CD4-positive, alpha-beta T cell (primary cell): Measurements from ENCODE around the gene CCDC137. TPM values are rescaled to one million over a fixed set of nuclear protein-coding genes. Genes with fewer than 3 reads are reported as not detected.
A peak's percentile ranks its signal among the peaks of the same experiment; 100 is the strongest.
"Not testable (repeated sequence)": the region's sequence is repeated elsewhere in the genome, so short reads cannot be mapped to it uniquely, and the experiment has no call there.

Experiments used
- ATAC-seq: fragments of 200-7000 bp; cut with Tn5 transposase; one replicate; pipeline ENCODE4 v1.10.0; 2022; ENCODE audit warnings: mild to moderate bottlenecking; ENCODE audit not compliant: poor library complexity
- CTCF ChIA-PET: fragments of 350-600 bp; sonication (Branson Sonifier 250); formaldehyde crosslinking; loops from one replicate; lab custom pipeline; 2021; ENCODE audit warnings: antibody characterized with exemption, inconsistent platforms; lab: Charles Lee
- POLR2A ChIA-PET: fragments of 350-600 bp; sonication (Branson Sonifier 250); formaldehyde crosslinking; loops from one replicate; lab custom pipeline; 2021; ENCODE audit warnings: antibody characterized with exemption, inconsistent platforms; lab: Charles Lee
- DNase-seq, 14 experiments: peaks; one replicate each; pipeline ENCODE4 v3.0.0-alpha.2; 2013 to 2020; ENCODE audit warnings: mixed read lengths in 2 of 14
- H3K27ac ChIP-seq, 2 donors: one replicate each; pipeline versions ENCODE4 v1.5.1 to v1.7.0; 2013; ENCODE audit warnings: low read length in 2 of 2, low read depth in 1 of 2, mild to moderate bottlenecking in 1 of 2
- H3K27me3 ChIP-seq, 2 experiments: 1 replicate in 1 of 2; 2 replicates in 1 of 2; pipeline versions ENCODE4 v1.6.1 to v1.7.0; 2013; ENCODE audit warnings: low read length in 2 of 2, control low read depth in 1 of 2, mild to moderate bottlenecking in 1 of 2, moderate library complexity in 1 of 2; ENCODE audit not compliant: insufficient read depth in 2 of 2, control insufficient read depth in 1 of 2
- H3K36me3 ChIP-seq: one replicate; pipeline ENCODE4 v1.6.1; 2013; ENCODE audit warnings: low read length, control low read depth; ENCODE audit not compliant: insufficient read depth
- H3K4me1 ChIP-seq: one replicate; pipeline ENCODE4 v1.6.1; 2013; ENCODE audit warnings: low read length, control low read depth; ENCODE audit not compliant: insufficient read depth
- H3K4me3 ChIP-seq: one replicate; pipeline ENCODE4 v1.5.1; 2013; ENCODE audit warnings: mild to moderate bottlenecking, low read length, moderate library complexity
- H3K9me3 ChIP-seq, 2 experiments: 1 replicate in 1 of 2; 2 replicates in 1 of 2; pipeline versions ENCODE4 v1.6.1 to v1.7.0; 2013; ENCODE audit warnings: low read length in 2 of 2, mild to moderate bottlenecking in 2 of 2, control low read depth in 1 of 2, moderate library complexity in 1 of 2; ENCODE audit not compliant: control insufficient read depth in 1 of 2, insufficient read depth in 1 of 2
- H3K27ac Mint-ChIP-seq: one replicate; pipeline ENCODE4 v1.8.0; 2020; ENCODE audit warnings: mixed read lengths
- H3K27me3 Mint-ChIP-seq: one replicate; pipeline ENCODE4 v1.8.0; 2021; ENCODE audit warnings: mixed read lengths
- H3K36me3 Mint-ChIP-seq: one replicate; pipeline ENCODE4 v1.8.0; 2021; ENCODE audit warnings: low read depth, mixed read lengths
- H3K4me1 Mint-ChIP-seq: one replicate; pipeline ENCODE4 v1.8.0; 2021; ENCODE audit warnings: low read depth, mixed read lengths
- H3K4me3 Mint-ChIP-seq: one replicate; pipeline ENCODE4 v1.8.0; 2020; ENCODE audit warnings: mild to moderate bottlenecking, mixed read lengths
- H3K9me3 Mint-ChIP-seq: one replicate; pipeline ENCODE4 v1.8.0; 2020; ENCODE audit warnings: mixed read lengths
- CTCF ChIP-seq: fragments of 200-600 bp; IDR thresholded peaks from one replicate; pipeline ENCODE4 v1.8.0; 2022; ENCODE audit warnings: antibody characterized with exemption, mild to moderate bottlenecking
- intact Hi-C, 2 experiments: fragments of 100-400 bp; cut with DNase I in 1 of 2; cut with micrococcal nuclease in 1 of 2; formaldehyde crosslinking; loops; one replicate each; pipeline versions ENCODE4 v1.15.1 to v1.9.0; 2023 to 2025; cut with DNase I, micrococcal nuclease
- total RNA-seq, 174 experiments: library from RNA in 2 of 174; stranded (reverse) in 2 of 174; gene quantifications; one replicate each; pipeline ENCODE4 v1.2.3 and lab custom pipeline; 2021 to 2026

CCDC137 gene
- total RNA-seq, 2 experiments from 2014 or later: 20.8 to 21.7 TPM

DNA sequence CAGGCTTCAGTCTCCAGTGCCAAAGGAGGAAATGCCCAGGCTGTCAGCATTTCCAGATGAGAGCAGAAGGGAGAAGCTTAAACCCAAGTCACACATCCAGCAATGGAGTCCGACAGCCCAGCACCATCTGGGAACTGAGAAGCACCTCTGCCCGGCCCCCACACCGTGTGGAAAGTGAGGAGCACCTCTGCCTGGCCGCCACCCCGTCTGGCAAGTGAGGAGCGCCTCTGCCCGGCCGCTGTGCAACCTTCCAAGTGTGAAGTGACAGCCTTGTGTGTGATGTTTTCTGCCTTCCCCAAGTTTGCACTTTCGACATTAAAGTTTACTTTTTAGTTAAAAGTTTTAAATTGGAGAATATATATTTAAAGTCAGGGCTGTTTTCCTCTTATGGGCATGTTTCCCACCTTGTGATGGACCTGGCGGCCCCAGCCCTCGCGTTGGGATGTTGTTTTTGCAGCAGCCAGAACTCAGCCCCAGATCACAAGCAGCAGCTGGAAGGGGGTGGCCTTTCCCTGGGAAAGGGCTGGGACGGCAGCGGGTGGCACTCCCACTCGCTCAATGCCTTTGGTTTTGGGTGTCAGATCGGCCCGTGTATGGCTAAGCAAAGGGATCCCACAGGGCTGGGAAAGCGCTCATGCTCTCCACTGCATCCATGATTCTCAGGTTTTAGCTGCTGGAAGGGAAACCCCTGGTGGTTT lies 7.2 kb downstream of the CCDC137 start:
- H3K27me3 Mint-ChIP-seq: no peaks in the 10 kb centered on the region
- Histone ChIP-seq H3K36me3 (peaks cover 51% of the 10 kb centered on the region), H3K4me1 (peaks cover 6% of the 10 kb centered on the region), H3K9me3 (no peaks in the 10 kb centered on the region), H3K27me3 (no peaks in the 10 kb centered on the region), H3K4me3 (no peak overlapping the region), H3K27ac (no peak overlapping the region)
- intact Hi-C loops: no loop called here
- DNase-seq (no peak), ATAC-seq (no peak)
- no peak for TF ChIP-seq CTCF
- peaks cover 6% of the 10 kb centered on the region for H3K4me1 Mint-ChIP-seq
- ChIA-PET POLR2A (interaction anchor here (1.5 to 1.7 kb wide), 2 partner anchors 10 kb away, joined by 4 read pairs; partner anchors contain the start of genes ARL16 and HGS), CTCF (no interaction called here)
- no peaks in the 10 kb centered on the region for H3K9me3 Mint-ChIP-seq
- H3K4me3 Mint-ChIP-seq: no peak overlapping the region
- no peak overlapping the region for H3K27ac Mint-ChIP-seq
- H3K36me3 Mint-ChIP-seq: peaks cover 35% of the 10 kb centered on the region

GRCh38 chr17:81675515-81676221 lies 9.1 kb downstream of the CCDC137 start:
- not testable (repeated sequence) for ATAC-seq

GRCh38 chr17:81676906-81677305 lies 10.4 kb downstream of the CCDC137 start:
- peaks cover 25% of the 10 kb centered on the region for H3K36me3 ChIP-seq
- H3K4me3 ChIP-seq: no peak overlapping the region
- Mint-ChIP-seq H3K27ac (no peak overlapping the region), H3K27me3 (no peaks in the 10 kb centered on the region), H3K36me3 (peaks cover 14% of the 10 kb centered on the region), H3K9me3 (no peaks in the 10 kb centered on the region), H3K4me3 (no peak overlapping the region), H3K4me1 (peaks cover 6% of the 10 kb centered on the region)
- intact Hi-C loops: no loop called here
- H3K4me1 ChIP-seq: peaks cover 4% of the 10 kb centered on the region
- CTCF ChIA-PET: no interaction called here
- TF ChIP-seq CTCF: no peak
- no peaks in the 10 kb centered on the region for H3K9me3 ChIP-seq
- DNase-seq (no peak), ATAC-seq (no peak)
- H3K27ac ChIP-seq: no peak overlapping the region
- H3K27me3 ChIP-seq: no peaks in the 10 kb centered on the region
- POLR2A ChIA-PET: no interaction called here

More at GRCh38 chr17:81675515-81676221, 9.1 kb downstream of the CCDC137 start:
- POLR2A ChIA-PET: interaction anchor here (0.5 to 0.8 kb wide), 3 partner anchors 13 to 27 kb away, joined by 3 read pairs; partner anchors contain the start of genes MRPL12 and PDE6G
- DNase-seq: peak in 6 of 14 experiments; percentile 15 to 46 (median 26)
- H3K36me3 ChIP-seq: peaks cover 35% of the 10 kb centered on the region
- H3K4me1 Mint-ChIP-seq, intact Hi-C loops, H3K4me3 ChIP-seq, H3K27ac ChIP-seq, H3K27me3 Mint-ChIP-seq, H3K9me3 Mint-ChIP-seq, H3K27ac Mint-ChIP-seq, H3K4me1 ChIP-seq, H3K27me3 ChIP-seq, H3K9me3 ChIP-seq: not testable (repeated sequence)
- CTCF ChIA-PET: interaction anchor here (1.0 kb wide), 1 partner anchor 10 kb away, joined by 5 read pairs; no protein-coding TSS in a partner anchor
- peaks cover 26% of the 10 kb centered on the region for H3K36me3 Mint-ChIP-seq
- H3K4me3 Mint-ChIP-seq: peak overlapping the region; percentile 11
- TF ChIP-seq CTCF: peak; percentile 66
